ENCODE measurements around the gene ASB13.

ASB13 gene

DNA sequence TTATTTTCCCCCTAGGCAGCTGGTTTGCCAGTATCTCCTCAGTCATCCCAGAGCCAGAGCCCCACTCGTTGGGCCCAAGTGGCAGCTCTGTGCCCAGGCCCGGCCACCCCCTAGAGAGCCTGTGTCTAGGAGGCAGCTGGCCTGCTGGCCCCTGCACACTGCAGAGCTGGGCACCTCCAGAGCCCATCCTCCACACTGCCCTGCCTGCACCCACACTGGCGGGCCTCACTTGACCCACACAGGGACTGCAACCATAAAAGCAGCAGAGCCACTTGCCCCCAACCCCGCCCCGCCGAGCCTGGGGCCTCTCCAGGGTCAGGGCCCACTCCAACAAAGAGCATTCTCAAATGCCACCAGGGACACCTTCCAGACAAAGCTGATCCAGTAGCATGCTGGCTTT, 5.4 kb downstream of the ASB13 start:
- TF ChIP-seq, protein P1, sequence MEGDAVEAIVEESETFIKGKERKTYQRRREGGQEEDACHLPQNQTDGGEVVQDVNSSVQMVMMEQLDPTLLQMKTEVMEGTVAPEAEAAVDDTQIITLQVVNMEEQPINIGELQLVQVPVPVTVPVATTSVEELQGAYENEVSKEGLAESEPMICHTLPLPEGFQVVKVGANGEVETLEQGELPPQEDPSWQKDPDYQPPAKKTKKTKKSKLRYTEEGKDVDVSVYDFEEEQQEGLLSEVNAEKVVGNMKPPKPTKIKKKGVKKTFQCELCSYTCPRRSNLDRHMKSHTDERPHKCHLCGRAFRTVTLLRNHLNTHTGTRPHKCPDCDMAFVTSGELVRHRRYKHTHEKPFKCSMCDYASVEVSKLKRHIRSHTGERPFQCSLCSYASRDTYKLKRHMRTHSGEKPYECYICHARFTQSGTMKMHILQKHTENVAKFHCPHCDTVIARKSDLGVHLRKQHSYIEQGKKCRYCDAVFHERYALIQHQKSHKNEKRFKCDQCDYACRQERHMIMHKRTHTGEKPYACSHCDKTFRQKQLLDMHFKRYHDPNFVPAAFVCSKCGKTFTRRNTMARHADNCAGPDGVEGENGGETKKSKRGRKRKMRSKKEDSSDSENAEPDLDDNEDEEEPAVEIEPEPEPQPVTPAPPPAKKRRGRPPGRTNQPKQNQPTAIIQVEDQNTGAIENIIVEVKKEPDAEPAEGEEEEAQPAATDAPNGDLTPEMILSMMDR (IDR thresholded peaks at IDR 0.05; ENCODE audit: low read depth, low read length): no peak
- H3K4me3 ChIP-seq (ENCODE audit: low read depth, low read length): no peak overlapping the region

DNA sequence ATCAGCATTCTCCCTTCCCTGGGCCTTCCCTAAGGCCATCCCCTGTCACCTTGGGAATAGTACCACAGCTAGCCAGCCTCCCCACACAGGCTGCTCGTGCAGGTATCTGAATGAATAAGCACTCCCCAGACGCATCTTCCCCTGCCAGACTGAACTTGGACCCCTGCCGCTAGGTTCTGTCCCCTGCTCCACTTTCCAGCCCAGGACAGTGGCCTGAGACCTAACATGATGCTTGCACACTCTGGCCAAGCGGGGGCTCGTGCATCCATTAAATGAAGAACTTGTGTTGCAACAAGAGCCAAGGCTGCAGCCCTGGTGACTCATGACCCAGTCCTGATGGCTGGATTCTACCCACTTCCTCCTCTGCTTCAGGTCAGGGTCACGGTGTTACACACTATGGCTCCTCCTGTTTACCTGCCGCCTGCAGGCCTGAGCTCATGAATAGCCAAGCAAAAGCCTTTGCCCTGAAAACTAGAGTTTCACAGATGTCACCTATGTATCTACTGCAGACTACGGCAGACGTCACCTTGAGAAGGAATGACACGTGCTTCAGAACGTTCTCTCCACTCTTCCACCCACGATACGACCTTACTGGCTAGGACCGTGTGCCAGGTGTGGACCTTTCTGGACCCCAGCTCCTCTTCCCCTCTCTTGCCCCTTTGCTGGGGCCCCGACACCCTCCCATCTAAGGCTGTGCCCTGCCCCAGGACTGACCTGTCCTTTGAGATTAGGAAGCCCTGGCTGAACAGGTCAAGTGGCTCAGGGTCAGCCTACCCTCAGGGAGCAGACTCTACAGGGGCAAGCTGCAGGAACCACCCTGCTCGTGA, 6.5 kb downstream of the ASB13 start:
- TF ChIP-seq, protein P1 (IDR thresholded peaks at IDR 0.05; ENCODE audit: low read depth, low read length): no peak

DNA sequence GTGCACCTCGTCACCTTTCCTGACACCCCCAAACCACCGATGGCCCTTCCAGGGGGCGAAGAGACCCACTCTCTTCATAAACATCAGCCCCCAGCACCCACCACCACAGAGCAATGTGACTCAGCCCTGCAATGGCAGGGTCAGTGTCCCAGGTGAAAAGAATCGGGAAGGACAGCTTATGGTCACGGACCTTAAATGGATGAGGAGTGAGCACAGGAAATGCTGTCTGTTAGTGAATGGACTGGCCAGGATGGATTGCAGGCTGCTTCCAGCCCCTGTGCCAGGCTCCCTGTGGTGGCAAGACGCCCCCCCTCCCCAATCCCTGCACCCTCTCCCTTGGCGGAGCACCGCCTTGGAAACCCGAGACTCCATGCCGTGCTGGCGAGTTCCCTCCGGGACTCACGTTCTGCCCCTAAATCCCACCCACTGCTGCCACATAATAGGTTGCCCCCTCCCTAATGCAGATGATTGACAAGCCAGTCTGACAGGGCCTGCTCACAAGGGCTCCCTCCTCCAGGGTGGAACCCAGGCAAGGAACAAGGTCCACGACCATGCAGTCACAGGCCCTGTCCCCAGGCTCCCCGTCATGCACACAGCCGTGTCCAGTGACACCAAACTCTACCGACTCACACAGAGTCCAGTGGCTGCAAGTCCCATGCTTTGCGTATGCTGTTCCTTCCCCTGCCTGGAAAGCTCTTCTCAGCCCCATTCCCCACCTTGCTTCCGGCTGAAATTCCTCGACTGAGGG, 7.3 kb downstream of the ASB13 start:
- no peak overlapping the region for H3K4me3 ChIP-seq (ENCODE audit: low read depth, low read length)
- TF ChIP-seq, protein P1 (IDR thresholded peaks at IDR 0.05; ENCODE audit: low read depth, low read length): no peak

More for the DNA sequence above, 6.5 kb downstream of the ASB13 start:
- no peak overlapping the region for H3K4me3 ChIP-seq (ENCODE audit: low read depth, low read length)

DNA sequence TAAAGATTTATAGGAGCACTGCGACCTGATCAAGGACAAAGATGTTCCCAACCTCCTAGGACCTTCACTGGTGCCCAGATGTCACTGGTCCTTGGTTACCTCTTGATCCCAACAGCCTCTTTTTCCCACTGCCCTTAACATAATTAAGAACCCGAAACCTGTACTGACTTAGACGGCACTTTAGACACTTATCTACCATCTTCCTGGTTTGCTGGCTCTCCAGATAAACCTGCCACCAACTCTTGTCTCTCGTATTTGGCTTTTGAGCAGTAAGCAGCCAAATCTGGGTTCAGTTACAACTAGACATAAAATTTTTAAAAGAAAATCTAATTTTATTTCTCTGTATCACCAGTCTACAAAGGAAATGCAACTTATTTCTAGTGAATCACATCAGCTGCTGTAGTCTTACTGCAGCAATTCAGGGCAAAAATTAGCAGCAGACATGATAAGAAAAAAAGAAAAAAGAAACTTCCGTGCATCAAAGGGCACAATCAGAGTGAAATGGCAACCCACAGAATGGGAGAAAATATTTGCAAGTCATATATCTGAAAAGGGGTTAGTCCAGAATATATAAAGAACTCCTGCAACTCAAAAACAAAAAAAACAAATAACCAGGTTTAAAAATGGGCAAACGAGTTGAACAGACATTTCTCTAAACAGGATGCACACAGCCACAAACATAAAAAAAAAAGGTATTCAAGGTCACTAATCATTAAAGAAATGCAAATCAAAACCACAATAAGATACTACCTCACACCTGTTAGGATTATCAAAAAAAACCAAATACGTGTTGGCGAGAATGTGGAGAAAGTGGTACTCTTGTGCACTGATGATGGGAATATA, 9.4 kb downstream of the ASB13 start:
- TF ChIP-seq, protein P1 (IDR thresholded peaks at IDR 0.05; ENCODE audit: low read depth, low read length): no peak
- H3K4me3 ChIP-seq (ENCODE audit: low read depth, low read length): no peak overlapping the region

DNA sequence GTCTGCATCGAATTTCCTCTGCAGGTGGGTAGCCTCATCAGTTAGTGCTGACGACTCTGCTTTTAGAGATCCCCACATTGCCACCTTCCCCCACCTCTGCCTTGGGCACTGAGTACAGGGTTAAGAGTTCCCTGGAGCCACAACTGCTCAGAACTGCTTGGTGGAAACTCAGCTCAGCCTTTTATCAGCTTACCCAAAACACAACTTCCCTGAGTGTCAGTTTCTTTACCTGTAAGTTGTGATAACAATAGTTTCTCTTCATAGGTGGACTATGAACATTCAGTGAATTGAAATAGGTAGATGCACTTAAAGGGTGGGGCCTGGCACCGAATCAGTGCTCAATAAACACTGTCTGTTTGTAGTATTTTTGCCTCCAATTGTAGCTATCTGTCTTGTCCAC, 11.3 kb downstream of the ASB13 start:
- H3K4me3 ChIP-seq (ENCODE audit: low read depth, low read length): no peak overlapping the region
- TF ChIP-seq, protein P1 (IDR thresholded peaks at IDR 0.05; ENCODE audit: low read depth, low read length): no peak

DNA sequence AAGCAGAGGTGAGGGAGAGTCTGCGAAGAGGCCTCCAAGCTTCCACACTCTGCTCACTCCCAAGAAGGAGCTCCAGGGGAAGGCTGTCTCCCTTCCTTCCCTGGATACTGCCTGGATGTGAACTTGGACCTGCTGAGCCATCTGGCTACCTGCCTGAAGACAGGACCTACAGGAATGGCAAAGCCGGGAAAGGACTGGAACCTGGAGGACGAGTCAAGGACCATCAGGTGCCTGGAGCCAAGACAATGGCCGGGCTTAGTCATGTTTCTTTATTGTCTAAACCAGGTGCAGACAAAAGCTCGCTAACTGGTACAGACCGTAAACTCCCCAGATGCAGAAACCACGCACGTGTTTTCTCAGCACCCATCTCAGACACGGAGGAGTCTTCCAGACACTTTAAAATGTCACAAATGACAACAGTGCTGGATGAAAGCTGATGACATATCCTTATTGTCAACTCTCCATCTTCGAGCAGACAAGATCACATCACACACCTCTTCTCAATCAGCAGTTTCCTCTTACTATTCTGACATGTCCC, 12.1 kb downstream of the ASB13 start:
- TF ChIP-seq, protein P1 (IDR thresholded peaks at IDR 0.05; ENCODE audit: low read depth, low read length): no peak
- no peak overlapping the region for H3K4me3 ChIP-seq (ENCODE audit: low read depth, low read length)

Measured in WI38 (cell line).